Measurements from ENCODE around the gene CUL2.

Gene CUL2

DNA sequence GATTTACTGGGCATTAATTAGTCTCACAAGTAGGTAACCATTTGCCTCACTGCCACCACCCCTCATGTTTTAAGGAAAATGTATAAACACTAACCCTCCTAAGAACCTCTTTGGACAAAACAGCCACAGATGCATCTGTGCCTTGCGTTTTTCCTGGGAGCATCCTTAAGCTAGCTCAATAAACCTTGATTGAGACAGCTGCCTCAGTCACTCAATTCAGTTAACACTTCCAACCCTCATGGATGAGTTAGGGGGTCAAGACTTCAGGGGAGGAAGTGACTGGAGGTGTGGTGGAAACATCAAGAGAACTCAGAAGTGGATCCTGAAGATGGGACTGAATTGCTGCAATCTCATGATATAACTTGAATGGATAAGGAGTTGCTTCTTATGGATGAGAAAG lies 31.5 kb downstream of the CUL2 start (continued):
- TF ChIP-seq, protein P1, sequence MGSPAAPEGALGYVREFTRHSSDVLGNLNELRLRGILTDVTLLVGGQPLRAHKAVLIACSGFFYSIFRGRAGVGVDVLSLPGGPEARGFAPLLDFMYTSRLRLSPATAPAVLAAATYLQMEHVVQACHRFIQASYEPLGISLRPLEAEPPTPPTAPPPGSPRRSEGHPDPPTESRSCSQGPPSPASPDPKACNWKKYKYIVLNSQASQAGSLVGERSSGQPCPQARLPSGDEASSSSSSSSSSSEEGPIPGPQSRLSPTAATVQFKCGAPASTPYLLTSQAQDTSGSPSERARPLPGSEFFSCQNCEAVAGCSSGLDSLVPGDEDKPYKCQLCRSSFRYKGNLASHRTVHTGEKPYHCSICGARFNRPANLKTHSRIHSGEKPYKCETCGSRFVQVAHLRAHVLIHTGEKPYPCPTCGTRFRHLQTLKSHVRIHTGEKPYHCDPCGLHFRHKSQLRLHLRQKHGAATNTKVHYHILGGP (tag by site-specific recombination; IDR thresholded peaks at IDR 0.05): no peak
- TF ChIP-seq, protein P2, sequence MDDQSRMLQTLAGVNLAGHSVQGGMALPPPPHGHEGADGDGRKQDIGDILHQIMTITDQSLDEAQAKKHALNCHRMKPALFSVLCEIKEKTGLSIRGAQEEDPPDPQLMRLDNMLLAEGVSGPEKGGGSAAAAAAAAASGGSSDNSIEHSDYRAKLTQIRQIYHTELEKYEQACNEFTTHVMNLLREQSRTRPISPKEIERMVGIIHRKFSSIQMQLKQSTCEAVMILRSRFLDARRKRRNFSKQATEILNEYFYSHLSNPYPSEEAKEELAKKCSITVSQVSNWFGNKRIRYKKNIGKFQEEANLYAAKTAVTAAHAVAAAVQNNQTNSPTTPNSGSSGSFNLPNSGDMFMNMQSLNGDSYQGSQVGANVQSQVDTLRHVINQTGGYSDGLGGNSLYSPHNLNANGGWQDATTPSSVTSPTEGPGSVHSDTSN (CRISPR knock-in tag; IDR thresholded peaks at IDR 0.05): no peak
- TF ChIP-seq, protein P3, sequence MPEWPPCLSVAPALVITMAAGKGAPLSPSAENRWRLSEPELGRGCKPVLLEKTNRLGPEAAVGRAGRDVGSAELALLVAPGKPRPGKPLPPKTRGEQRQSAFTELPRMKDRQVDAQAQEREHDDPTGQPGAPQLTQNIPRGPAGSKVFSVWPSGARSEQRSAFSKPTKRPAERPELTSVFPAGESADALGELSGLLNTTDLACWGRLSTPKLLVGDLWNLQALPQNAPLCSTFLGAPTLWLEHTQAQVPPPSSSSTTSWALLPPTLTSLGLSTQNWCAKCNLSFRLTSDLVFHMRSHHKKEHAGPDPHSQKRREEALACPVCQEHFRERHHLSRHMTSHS (tag by site-specific recombination; IDR thresholded peaks at IDR 0.05): no peak
- TF ChIP-seq ZNF248 (tag by site-specific recombination; IDR thresholded peaks at IDR 0.05): no peak
- no peak for TF ChIP-seq ZNF664 (tag by site-specific recombination; IDR thresholded peaks at IDR 0.05)
- no peak for TF ChIP-seq ZNF350 (tag by site-specific recombination; IDR thresholded peaks at IDR 0.05)
- TF ChIP-seq ZNF140 (tag by site-specific recombination; IDR thresholded peaks at IDR 0.05): no peak
- no peak for TF ChIP-seq ZNF776 (tag by site-specific recombination; IDR thresholded peaks at IDR 0.05; ENCODE audit: borderline replicate concordance)
- no peak for TF ChIP-seq KLF10 (tag by site-specific recombination; IDR thresholded peaks at IDR 0.05)
- TF ChIP-seq ZNF624 (tag by site-specific recombination; IDR thresholded peaks at IDR 0.05): no peak
- TF ChIP-seq, protein P4, sequence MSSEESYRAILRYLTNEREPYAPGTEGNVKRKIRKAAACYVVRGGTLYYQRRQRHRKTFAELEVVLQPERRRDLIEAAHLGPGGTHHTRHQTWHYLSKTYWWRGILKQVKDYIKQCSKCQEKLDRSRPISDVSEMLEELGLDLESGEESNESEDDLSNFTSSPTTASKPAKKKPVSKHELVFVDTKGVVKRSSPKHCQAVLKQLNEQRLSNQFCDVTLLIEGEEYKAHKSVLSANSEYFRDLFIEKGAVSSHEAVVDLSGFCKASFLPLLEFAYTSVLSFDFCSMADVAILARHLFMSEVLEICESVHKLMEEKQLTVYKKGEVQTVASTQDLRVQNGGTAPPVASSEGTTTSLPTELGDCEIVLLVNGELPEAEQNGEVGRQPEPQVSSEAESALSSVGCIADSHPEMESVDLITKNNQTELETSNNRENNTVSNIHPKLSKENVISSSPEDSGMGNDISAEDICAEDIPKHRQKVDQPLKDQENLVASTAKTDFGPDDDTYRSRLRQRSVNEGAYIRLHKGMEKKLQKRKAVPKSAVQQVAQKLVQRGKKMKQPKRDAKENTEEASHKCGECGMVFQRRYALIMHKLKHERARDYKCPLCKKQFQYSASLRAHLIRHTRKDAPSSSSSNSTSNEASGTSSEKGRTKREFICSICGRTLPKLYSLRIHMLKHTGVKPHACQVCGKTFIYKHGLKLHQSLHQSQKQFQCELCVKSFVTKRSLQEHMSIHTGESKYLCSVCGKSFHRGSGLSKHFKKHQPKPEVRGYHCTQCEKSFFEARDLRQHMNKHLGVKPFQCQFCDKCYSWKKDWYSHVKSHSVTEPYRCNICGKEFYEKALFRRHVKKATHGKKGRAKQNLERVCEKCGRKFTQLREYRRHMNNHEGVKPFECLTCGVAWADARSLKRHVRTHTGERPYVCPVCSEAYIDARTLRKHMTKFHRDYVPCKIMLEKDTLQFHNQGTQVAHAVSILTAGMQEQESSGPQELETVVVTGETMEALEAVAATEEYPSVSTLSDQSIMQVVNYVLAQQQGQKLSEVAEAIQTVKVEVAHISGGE (tag by site-specific recombination; conservative IDR thresholded peaks at IDR 0.05; ENCODE audit: low read depth): no peak
- TF ChIP-seq ZNF777 (tag by site-specific recombination; IDR thresholded peaks at IDR 0.05; ENCODE audit: borderline replicate concordance): no peak
- TF ChIP-seq ZNF37A (tag by site-specific recombination; IDR thresholded peaks at IDR 0.05): no peak
- TF ChIP-seq, protein P5, sequence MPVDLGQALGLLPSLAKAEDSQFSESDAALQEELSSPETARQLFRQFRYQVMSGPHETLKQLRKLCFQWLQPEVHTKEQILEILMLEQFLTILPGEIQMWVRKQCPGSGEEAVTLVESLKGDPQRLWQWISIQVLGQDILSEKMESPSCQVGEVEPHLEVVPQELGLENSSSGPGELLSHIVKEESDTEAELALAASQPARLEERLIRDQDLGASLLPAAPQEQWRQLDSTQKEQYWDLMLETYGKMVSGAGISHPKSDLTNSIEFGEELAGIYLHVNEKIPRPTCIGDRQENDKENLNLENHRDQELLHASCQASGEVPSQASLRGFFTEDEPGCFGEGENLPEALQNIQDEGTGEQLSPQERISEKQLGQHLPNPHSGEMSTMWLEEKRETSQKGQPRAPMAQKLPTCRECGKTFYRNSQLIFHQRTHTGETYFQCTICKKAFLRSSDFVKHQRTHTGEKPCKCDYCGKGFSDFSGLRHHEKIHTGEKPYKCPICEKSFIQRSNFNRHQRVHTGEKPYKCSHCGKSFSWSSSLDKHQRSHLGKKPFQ (tag by site-specific recombination; IDR thresholded peaks at IDR 0.05): no peak

DNA sequence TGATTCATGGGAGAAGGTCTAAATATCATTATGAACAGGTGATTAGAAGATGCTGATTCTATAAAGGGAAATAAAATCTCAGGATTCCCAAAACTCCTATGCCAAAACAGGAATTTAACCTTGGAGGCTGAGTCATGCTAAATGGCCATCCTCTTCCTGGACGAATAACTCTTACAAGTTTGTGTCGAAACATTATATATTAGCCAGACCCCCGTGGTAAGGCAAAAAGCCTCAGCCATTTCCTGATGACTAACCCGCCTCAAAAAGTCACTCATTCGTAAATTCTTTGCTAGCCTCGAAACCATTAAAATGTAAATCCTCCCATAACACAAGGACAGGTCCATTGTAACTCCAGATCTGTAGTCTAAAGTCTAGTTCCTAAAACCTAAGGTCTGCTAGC lies 32.0 kb downstream of the CUL2 start:
- no peaks in the 10 kb centered on the region for H3K9me3 ChIP-seq (ENCODE audit: control insufficient read depth, insufficient read depth, low read depth, low read length)
- peaks cover 41 to 55% of the 10 kb centered on the region in 2 experiments for H3K36me3 ChIP-seq (ENCODE audit: control insufficient read depth in 2 of 2, insufficient read depth in 1 of 2, low read length in 2 of 2)
- no peak overlapping the region for H3K27ac ChIP-seq (ENCODE audit: extremely low read depth, low read depth, low read length)
- no peak overlapping the region for H3K4me3 ChIP-seq (ENCODE audit: low read depth, low read length)
- no peaks in the 10 kb centered on the region for H3K4me1 ChIP-seq (ENCODE audit: control insufficient read depth, insufficient read depth, low read length)
- ChIA-PET POLR2A (interaction anchor here (0.5 kb wide), 1 partner anchor 19 kb away, joined by 3 read pairs; no protein-coding TSS in a partner anchor), CTCF (no interaction called here)
- no peak for TF ChIP-seq ZNF341 (tag by site-specific recombination; IDR thresholded peaks at IDR 0.05; ENCODE audit: low read depth)
- TF ChIP-seq ZNF335 (tag by site-specific recombination; conservative IDR thresholded peaks at IDR 0.05): no peak
- TF ChIP-seq ZNF658 (tag by site-specific recombination; IDR thresholded peaks at IDR 0.05): no peak
- no peak for TF ChIP-seq SP7 (tag by site-specific recombination; IDR thresholded peaks at IDR 0.05)
- TF ChIP-seq ZNF548 (tag by site-specific recombination; IDR thresholded peaks at IDR 0.05): no peak
- no peak for TF ChIP-seq ZNF558 (tag by site-specific recombination; IDR thresholded peaks at IDR 0.05)
- TF ChIP-seq ZNF155 (tag by site-specific recombination; IDR thresholded peaks at IDR 0.05): no peak
- no peak for TF ChIP-seq ZNF529 (tag by site-specific recombination; IDR thresholded peaks at IDR 0.05; ENCODE audit: insufficient replicate concordance)
- no peak for TF ChIP-seq IKZF3 (tag by site-specific recombination; IDR thresholded peaks at IDR 0.05)
- TF ChIP-seq ZNF138 (tag by site-specific recombination; IDR thresholded peaks at IDR 0.05; ENCODE audit: borderline replicate concordance): no peak
- TF ChIP-seq ZNF560 (tag by site-specific recombination; IDR thresholded peaks at IDR 0.05; ENCODE audit: borderline replicate concordance): no peak
- TF ChIP-seq ZNF214 (tag by site-specific recombination; IDR thresholded peaks at IDR 0.05; ENCODE audit: borderline replicate concordance): no peak
- no peak for TF ChIP-seq ZNF585B (tag by site-specific recombination; IDR thresholded peaks at IDR 0.05)

Measured in HEK293 (cell line).